HAP-1 (cell line): ENCODE measurements around the gene GRB2.
A peak's percentile ranks its signal among the peaks of the same experiment; 100 is the strongest.

Source experiments
- DNase-seq, 2 experiments: peaks; one replicate each; pipeline ENCODE4 v3.0.0-alpha.2; 2016 to 2020; ENCODE audit warnings: low spot score in 2 of 2
- H3K27me3 ChIP-seq: fragments of 250-450 bp; sonication (Bioruptor Pico); 2 replicates; pipeline ENCODE4 v1.5.1; 2020; ENCODE audit warnings: low read depth, mild to moderate bottlenecking, moderate library complexity
- H3K36me3 ChIP-seq: fragments of 250-450 bp; sonication (Bioruptor Pico); replicated peaks from 2 replicates; pipeline ENCODE4 v1.5.1; 2020; ENCODE audit warnings: mild to moderate bottlenecking
- H3K4me1 ChIP-seq: fragments of 250-450 bp; sonication (Bioruptor Pico); 2 replicates; pipeline ENCODE4 v1.5.1; 2020; ENCODE audit warnings: mild to moderate bottlenecking
- H3K4me3 ChIP-seq: fragments of 250-450 bp; sonication (Bioruptor Pico); 2 replicates; pipeline ENCODE4 v1.5.1; 2020; ENCODE audit warnings: mild to moderate bottlenecking, moderate library complexity
- H3K9me3 ChIP-seq: fragments of 250-450 bp; sonication (Bioruptor Pico); 2 replicates; pipeline ENCODE4 v1.5.1; 2020; ENCODE audit warnings: mild to moderate bottlenecking, moderate library complexity
- in situ Hi-C: fragments of 300-500 bp; cut with MboI; formaldehyde crosslinking; loops from 3 replicates; pipeline ENCODE4 v1.14.3; 2020; ENCODE audit warnings: low sequenced_read_pairs, inconsistent platforms, mixed read lengths

Gene GRB2

DNA sequence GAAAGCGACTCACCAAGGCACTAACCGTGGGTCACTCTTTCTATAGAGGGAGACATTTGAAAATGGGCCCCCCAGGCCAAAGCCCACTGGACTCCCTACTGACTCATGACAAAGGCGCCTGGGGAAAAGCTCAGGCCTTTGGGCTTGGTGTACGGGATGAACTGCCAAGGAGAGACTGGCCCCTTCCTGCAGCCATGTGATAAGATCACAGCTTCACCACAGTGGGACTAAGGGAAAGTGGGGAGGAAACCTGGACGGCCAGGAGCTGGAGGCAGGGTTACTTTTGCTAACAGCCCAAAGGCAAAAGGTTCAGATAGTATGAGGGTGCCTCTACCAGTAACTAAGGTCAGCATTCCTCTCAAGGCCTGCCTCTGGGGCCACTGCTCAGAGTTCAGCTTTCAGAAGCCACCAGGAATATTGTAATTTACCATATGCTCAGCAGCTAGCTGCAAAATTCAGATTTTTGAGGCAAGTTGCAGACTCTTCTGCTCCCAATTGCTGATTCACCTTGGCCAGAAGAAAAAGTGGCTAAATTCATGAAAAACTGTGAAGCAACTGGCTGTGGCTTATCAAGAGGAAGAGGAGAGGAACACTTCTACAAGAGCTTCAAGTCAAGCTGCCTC lies 79.1 kb downstream of the GRB2 start:
- Histone ChIP-seq H3K27me3 (no peaks in the 10 kb centered on the region), H3K9me3 (no peaks in the 10 kb centered on the region), H3K36me3 (peaks cover 12% of the 10 kb centered on the region), H3K4me1 (no peaks in the 10 kb centered on the region), H3K4me3 (no peak overlapping the region)
- no peak for DNase-seq
- in situ Hi-C loops, result no loop called here

DNA sequence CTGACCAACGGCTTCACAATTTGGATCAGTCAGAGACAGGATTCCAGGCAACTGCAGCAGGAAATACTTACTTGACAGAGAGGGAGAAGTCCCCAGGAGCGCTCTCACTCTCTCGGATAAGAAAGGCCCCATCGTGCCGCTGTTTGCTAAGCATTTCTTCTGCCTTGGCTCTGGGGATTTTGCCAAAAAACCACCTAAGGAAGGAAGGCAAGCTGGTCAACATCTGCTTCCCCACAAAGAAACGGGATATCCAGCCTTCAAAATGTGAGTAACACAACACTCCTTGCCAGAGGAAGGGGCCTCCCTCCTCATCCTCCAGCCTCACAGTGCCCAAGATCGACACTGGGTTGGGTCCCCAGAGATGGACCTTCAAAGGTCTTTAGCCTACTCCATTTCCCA lies 79.7 kb downstream of the GRB2 start:
- no peak for DNase-seq
- no peak overlapping the region for H3K4me3 ChIP-seq
- peaks cover 14% of the 10 kb centered on the region for H3K36me3 ChIP-seq
- in situ Hi-C loops, result no loop called here
- no peaks in the 10 kb centered on the region for H3K9me3 ChIP-seq
- H3K4me1 ChIP-seq, result no peaks in the 10 kb centered on the region
- no peaks in the 10 kb centered on the region for H3K27me3 ChIP-seq

DNA sequence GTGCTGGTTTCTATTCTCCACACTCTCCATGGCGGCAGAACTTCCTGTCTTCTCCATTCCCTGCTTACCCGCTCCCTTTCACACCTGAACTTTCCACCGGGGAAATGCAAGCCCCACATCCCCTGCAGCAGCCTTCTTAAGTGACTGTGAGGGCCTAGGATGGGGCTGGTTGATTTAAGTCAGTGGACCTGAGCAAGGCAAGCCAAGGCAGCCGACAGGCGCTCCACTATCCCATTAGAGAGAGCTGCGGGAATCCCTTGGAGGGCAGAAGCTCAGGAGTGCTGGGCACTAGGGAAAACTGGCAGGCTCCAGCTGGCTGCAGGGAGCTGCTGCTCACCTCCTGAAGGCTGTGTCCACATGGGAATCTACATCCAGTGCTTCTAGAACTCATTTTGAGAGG lies 80.1 kb downstream of the GRB2 start:
- no peak overlapping the region for H3K4me3 ChIP-seq
- in situ Hi-C loops, result no loop called here
- DNase-seq, result no peak
- H3K4me1 ChIP-seq, result no peaks in the 10 kb centered on the region
- peaks cover 19% of the 10 kb centered on the region for H3K36me3 ChIP-seq
- H3K27me3 ChIP-seq, result no peaks in the 10 kb centered on the region
- no peaks in the 10 kb centered on the region for H3K9me3 ChIP-seq

DNA sequence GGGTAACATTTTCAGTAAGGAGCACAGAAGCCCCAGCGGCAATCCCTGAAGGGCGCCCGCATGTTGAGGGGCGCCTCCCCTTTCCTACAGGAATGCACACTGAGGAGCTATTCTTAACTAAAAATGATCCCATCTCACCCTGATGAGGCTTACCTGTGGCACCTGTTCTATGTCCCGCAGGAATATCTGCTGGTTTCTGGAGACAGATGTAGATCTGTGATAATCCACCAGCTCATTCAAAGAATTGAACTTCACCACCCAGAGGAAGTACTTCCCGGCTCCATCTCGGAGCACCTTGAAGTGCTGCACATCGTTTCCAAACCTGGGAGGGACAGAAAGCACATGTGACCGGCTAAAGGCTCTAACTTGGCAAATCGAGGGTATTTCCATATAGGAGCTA lies 84.0 kb downstream of the GRB2 start:
- H3K9me3 ChIP-seq, result no peaks in the 10 kb centered on the region
- in situ Hi-C loops, result loop anchor here (5.0 kb wide), 1 partner anchor 91 kb away; no protein-coding TSS in a partner anchor
- H3K36me3 ChIP-seq, result peaks cover 27% of the 10 kb centered on the region
- H3K4me3 ChIP-seq, result no peak overlapping the region
- no peaks in the 10 kb centered on the region for H3K4me1 ChIP-seq
- no peaks in the 10 kb centered on the region for H3K27me3 ChIP-seq
- DNase-seq, result no peak

- DNase-seq, result no peak
- H3K4me1 ChIP-seq, result no peaks in the 10 kb centered on the region
- H3K36me3 ChIP-seq, result peaks cover 23% of the 10 kb centered on the region
- H3K27me3 ChIP-seq, result no peaks in the 10 kb centered on the region
- in situ Hi-C loops, result loop anchor here (5.0 kb wide), 1 partner anchor 92 kb away; no protein-coding TSS in a partner anchor
- H3K4me3 ChIP-seq, result no peak overlapping the region
- H3K9me3 ChIP-seq, result no peaks in the 10 kb centered on the region
Observed at GRCh38 chr17:75319904-75320691, 85.4 kb downstream of the GRB2 start.

DNA sequence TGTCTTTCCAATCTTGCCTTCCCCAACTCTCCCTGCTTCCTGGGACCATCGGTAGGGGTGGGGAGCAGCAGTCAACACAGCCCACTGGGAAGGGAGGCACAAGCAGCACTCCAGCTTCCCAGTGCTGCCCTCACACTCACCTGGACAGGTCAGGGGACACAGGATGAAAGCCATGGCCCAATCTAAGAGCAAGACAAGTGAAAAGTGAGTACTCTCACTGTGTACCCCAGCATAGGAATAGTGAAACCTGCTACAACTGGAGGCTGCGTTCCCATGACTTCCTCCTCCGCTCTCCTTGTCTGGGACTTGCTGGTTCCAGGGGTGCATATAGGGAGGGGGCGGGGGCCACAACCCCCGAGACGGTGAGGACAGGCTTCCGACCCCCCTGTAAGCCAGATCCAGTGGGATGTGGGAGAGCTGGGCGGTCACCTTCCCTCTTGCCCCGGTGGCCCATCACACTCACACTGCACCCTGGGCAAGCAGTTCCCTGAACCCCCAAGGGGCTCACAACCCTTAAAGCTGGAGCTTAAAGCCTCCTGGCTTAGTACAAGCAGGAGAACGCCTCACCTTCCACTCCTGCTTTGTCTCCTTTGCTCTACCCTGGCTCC lies 86.8 kb downstream of the GRB2 start:
- Histone ChIP-seq H3K4me1 (no peaks in the 10 kb centered on the region), H3K36me3 (peaks cover 23% of the 10 kb centered on the region), H3K27me3 (no peaks in the 10 kb centered on the region), H3K9me3 (no peaks in the 10 kb centered on the region), H3K4me3 (no peak overlapping the region)
- no peak for DNase-seq
- in situ Hi-C loops, result no loop called here

DNA sequence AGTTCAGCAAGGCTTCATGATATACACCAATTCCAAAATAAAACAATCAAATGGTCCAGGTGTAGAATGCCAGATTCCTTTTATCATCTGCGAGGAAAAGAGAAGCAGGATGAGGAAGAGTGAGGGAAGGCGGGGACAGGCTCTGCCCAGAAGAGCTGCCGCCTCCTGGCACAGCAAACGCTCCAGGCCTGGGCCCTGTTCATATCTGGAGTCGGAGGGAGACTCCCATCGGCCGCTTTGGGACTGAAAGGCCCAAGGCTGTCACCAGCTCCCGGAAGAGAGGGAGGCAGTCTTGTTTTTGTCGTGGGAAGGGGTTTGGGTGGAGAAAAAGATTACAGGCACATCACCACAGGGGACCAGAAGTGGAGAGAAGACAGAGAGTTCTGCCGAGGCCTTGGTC lies 87.3 kb downstream of the GRB2 start:
- no peak for DNase-seq
- H3K27me3 ChIP-seq, result no peaks in the 10 kb centered on the region
- H3K4me3 ChIP-seq, result no peak overlapping the region
- peaks cover 23% of the 10 kb centered on the region for H3K36me3 ChIP-seq
- in situ Hi-C loops, result no loop called here
- no peaks in the 10 kb centered on the region for H3K4me1 ChIP-seq
- H3K9me3 ChIP-seq, result no peaks in the 10 kb centered on the region

DNA sequence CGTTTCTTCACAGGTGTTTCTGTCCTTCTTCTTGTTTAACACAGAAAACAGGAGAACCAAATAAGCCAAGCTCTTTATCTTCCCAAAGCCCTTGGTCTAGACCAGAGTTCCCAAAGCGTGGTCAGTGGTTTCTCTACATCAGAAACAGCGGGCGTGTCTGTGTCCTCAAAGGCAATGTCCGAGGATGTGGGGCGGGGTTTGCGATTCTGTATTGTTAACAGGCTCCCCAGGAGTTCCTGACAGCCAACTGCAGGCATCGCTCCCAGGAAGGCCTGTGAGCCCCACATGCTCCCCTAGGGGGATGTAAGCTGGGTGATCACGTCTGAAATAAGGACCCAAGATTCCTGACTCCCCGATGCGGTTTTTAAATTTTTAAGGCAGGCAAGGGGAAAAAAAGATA lies 87.8 kb downstream of the GRB2 start:
- no peaks in the 10 kb centered on the region for H3K27me3 ChIP-seq
- no peaks in the 10 kb centered on the region for H3K4me1 ChIP-seq
- H3K36me3 ChIP-seq, result peaks cover 23% of the 10 kb centered on the region
- no peaks in the 10 kb centered on the region for H3K9me3 ChIP-seq
- in situ Hi-C loops, result no loop called here
- DNase-seq, result peak in 1 of 2 experiments; percentile 20
- no peak overlapping the region for H3K4me3 ChIP-seq

GRCh38 chr17:75316253-75316652 lies 89.2 kb downstream of the GRB2 start:
- no peaks in the 10 kb centered on the region for H3K4me1 ChIP-seq
- no peak overlapping the region for H3K4me3 ChIP-seq
- no peaks in the 10 kb centered on the region for H3K9me3 ChIP-seq
- H3K27me3 ChIP-seq, result no peaks in the 10 kb centered on the region
- peaks cover 15% of the 10 kb centered on the region for H3K36me3 ChIP-seq
- no peak for DNase-seq
- in situ Hi-C loops, result no loop called here

- Histone ChIP-seq H3K36me3 (peaks cover 12% of the 10 kb centered on the region), H3K9me3 (no peaks in the 10 kb centered on the region), H3K27me3 (no peaks in the 10 kb centered on the region), H3K4me1 (no peaks in the 10 kb centered on the region), H3K4me3 (no peak overlapping the region)
- in situ Hi-C loops, result no loop called here
- DNase-seq, result no peak
Observed at GRCh38 chr17:75315541-75316243, 89.8 kb downstream of the GRB2 start.

DNA sequence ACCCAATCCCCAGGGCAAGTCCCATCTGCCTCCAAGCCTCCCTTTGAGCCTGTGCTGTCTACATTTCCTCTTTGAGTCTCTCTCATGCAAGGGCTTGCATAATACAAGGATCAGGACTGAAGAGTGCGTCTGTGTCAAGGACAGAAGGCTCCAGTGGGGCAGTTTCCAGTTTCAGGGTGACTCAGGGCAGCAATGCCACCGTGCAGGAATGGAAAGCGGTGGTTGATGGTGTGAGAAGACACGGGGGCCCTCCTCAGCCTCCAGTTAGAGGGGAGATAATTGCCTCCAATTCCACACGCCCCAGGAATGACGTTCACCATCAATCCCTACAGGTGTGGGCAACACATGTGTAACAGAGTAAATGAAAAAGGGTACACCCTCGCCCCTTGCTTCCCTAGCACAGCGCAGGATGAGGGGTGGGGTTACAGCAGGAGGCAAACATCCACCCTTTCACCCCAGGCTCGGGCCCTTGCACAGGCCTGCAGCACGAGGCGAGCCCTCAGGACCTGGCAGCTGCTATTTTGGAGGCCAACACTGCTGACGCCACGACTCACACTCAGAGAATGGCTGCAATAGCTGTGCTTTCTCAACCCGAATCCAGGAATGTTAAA lies 91.4 kb downstream of the GRB2 start:
- in situ Hi-C loops, result no loop called here
- Histone ChIP-seq H3K27me3 (no peaks in the 10 kb centered on the region), H3K4me1 (no peaks in the 10 kb centered on the region), H3K9me3 (no peaks in the 10 kb centered on the region), H3K36me3 (no peaks in the 10 kb centered on the region; the same call in 1 of the 2 replicates), H3K4me3 (no peak overlapping the region)
- DNase-seq, result no peak

DNA sequence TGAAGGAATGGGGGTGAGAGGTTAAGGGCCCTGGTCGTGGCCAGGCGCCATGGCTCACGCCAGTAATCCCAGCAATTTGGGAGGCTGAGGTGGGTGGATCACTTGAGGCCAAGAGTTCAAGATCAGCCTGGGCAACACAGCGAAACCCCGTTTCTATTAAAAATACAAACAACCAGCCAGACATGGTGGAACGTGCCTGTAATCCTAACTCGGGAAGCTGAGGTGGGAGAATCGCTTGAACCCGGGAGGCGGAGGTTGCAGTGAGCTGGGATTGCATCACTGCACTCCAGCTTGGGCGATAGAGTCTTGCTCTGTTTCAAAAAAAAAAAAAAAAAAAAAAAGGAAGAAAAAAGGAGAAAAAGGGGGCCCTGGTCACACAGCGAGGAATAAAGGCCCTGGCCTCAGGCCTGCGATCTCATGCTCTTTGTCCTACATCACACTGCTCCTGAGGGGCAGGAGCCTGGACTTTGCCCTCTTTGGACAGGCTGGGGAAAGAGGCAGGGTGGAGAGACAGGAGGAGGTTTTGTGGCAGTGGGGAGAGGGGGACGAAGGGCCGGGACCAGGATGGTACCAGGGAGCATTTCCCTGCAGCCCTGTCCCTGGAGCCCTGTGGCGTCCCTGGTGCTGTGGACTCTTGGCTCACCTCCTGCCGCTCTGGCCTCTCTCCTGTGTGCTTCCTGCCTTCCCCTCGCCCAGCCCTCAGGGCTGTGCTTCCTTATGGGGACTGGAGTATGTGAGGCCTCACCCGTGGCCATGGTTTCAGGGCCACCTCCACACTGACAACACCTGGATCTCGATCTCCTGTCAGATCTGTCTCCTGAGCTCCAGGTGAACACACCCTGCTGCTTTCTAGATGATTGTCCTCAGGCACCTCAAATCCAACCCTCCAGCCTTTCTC lies 96.5 kb downstream of the GRB2 start:
- no peak for DNase-seq
- H3K27me3 ChIP-seq, result no peaks in the 10 kb centered on the region
- in situ Hi-C loops, result no loop called here

More for the DNA sequence above, 96.5 kb downstream of the GRB2 start:
- Histone ChIP-seq H3K36me3 (no peaks in the 10 kb centered on the region), H3K4me1 (no peaks in the 10 kb centered on the region), H3K9me3 (no peaks in the 10 kb centered on the region), H3K4me3 (no peak overlapping the region)
